ENCODE data around the gene POU3F3. TPM values are rescaled to one million over a fixed set of nuclear protein-coding genes. Genes with fewer than 3 reads are reported as not detected.

Gene POU3F3
- total RNA-seq, 1 experiment from 2014 or later: 0.36 TPM

DNA sequence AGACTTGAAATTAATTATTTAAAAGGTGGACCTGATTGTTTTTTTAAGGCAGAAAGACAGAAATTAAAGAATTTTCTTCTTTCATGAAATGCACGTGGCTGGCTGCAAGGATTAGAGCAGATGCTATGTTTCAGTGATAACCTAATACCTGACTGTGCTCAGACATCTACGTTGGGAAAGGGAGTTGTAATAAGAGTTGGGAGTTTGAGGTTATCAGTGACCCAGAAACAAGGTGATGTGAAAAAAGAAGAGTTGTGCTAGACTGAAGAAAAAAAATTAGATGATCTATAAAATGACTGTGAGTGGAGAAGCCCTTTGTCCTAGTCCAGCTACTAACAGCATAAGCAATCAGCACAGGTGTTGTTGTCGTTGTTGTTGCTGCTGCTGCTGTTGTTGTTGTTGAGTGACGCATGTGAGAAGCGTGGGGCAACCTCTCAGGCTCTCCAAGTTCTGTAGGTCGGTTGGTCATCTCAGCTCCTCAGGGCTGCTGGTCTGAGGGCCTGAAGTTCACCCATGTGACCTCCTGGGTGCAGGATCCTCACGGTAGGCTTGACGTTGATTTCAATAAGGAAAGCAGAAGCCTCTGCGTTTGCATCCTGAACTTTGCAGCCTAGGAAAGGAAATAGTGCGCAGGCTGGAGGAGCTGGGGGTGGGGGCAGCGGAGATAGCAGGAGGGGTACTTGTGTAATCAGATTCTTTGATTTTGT lies 7.6 kb downstream of the POU3F3 start:
- H3K4me1 ChIP-seq (ENCODE audit: control insufficient read depth, insufficient read depth, low read length): no peaks in the 10 kb centered on the region
- peaks cover 14% of the 10 kb centered on the region for H3K27me3 ChIP-seq (ENCODE audit: control insufficient read depth, insufficient read depth, low read length)
- no peak overlapping the region for H3K27ac ChIP-seq (ENCODE audit: low read length)
- in situ Hi-C loops (cut with HindIII; ENCODE audit: low pct_unique_long_range_greater_than_20kb, low sequenced_read_pairs) (no loop called here), intact Hi-C loops (cut with micrococcal nuclease; ENCODE audit: unreplicated experiment) (no loop called here)
- ATAC-seq (no peak), DNase-seq (ENCODE audit: low read depth, low spot score) (no peak)
- ChIA-PET POLR2A (no interaction called here), CTCF (no interaction called here)
- H3K4me3 ChIP-seq (ENCODE audit: low read depth in 2 of 2, low read length in 2 of 2): no peak overlapping the region
- no peaks in the 10 kb centered on the region for H3K9me3 ChIP-seq (ENCODE audit: control insufficient read depth, insufficient read depth, low read depth, low read length)
- TF ChIP-seq SIN3A (IDR thresholded peaks at IDR 0.05; ENCODE audit: borderline replicate concordance, insufficient read depth, low read depth, low read length) (no peak), POLR2AphosphoS5 (IDR thresholded peaks at IDR 0.05; ENCODE audit: low read depth, low read length) (no peak), TCF7L2 (IDR thresholded peaks at IDR 0.05; ENCODE audit: low read depth, low read length) (no peak)
- TF ChIP-seq, protein P1, sequence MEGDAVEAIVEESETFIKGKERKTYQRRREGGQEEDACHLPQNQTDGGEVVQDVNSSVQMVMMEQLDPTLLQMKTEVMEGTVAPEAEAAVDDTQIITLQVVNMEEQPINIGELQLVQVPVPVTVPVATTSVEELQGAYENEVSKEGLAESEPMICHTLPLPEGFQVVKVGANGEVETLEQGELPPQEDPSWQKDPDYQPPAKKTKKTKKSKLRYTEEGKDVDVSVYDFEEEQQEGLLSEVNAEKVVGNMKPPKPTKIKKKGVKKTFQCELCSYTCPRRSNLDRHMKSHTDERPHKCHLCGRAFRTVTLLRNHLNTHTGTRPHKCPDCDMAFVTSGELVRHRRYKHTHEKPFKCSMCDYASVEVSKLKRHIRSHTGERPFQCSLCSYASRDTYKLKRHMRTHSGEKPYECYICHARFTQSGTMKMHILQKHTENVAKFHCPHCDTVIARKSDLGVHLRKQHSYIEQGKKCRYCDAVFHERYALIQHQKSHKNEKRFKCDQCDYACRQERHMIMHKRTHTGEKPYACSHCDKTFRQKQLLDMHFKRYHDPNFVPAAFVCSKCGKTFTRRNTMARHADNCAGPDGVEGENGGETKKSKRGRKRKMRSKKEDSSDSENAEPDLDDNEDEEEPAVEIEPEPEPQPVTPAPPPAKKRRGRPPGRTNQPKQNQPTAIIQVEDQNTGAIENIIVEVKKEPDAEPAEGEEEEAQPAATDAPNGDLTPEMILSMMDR (IDR thresholded peaks at IDR 0.05): no peak
- TF ChIP-seq, protein P2, sequence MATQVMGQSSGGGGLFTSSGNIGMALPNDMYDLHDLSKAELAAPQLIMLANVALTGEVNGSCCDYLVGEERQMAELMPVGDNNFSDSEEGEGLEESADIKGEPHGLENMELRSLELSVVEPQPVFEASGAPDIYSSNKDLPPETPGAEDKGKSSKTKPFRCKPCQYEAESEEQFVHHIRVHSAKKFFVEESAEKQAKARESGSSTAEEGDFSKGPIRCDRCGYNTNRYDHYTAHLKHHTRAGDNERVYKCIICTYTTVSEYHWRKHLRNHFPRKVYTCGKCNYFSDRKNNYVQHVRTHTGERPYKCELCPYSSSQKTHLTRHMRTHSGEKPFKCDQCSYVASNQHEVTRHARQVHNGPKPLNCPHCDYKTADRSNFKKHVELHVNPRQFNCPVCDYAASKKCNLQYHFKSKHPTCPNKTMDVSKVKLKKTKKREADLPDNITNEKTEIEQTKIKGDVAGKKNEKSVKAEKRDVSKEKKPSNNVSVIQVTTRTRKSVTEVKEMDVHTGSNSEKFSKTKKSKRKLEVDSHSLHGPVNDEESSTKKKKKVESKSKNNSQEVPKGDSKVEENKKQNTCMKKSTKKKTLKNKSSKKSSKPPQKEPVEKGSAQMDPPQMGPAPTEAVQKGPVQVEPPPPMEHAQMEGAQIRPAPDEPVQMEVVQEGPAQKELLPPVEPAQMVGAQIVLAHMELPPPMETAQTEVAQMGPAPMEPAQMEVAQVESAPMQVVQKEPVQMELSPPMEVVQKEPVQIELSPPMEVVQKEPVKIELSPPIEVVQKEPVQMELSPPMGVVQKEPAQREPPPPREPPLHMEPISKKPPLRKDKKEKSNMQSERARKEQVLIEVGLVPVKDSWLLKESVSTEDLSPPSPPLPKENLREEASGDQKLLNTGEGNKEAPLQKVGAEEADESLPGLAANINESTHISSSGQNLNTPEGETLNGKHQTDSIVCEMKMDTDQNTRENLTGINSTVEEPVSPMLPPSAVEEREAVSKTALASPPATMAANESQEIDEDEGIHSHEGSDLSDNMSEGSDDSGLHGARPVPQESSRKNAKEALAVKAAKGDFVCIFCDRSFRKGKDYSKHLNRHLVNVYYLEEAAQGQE (IDR thresholded peaks at IDR 0.05; ENCODE audit: insufficient read depth in 1 of 2, low read depth in 2 of 2, low read length in 1 of 2): no peak
- no TSS peak for BruUV-seq (replicated peaks)
- no peaks in the 10 kb centered on the region for H3K36me3 ChIP-seq (ENCODE audit: control insufficient read depth, insufficient read depth, low read length)

DNA sequence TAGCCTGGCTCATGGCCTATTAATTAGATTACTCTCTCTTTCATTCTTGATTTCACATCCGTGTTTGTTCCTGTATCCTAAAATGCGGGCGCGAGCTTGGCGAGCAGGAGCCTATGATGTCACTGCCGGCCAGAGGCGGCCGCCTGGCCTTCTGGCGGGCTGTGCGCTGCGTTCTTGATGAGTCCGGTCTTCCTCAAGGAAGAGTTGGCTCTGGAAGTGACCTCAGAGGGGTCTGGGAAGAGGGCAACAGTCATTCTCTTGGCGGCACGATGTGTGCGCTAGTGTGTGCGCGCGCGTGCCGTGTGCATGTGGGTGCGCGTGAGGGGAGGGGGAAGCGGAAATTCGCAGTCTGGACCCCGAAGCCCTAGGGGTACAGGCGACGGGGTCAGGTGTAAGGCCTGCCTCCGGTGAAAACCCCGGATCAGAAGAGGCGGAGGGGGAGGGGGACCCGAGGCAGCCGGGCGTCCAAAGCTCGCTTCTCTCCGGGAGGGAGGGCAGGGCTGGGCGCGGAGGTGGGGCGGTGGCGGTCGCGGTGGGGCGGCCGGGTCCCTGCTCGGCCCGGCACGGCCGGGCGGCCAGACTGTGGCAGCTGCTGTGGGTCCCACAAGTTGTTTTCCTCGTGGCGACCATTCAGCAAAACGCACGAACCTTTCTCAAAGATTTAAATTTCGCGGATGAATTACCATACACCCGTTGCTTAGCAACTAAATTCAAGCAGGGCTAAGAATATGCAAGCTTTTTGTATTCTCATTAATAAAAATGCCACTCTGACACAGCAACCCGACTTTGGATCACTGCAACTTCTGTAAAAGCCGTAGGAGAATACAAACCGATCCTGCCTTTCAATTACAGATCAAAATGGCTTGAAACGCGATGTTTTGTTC lies 8.4 kb downstream of the POU3F3 start:
- in situ Hi-C loops (cut with HindIII; ENCODE audit: low pct_unique_long_range_greater_than_20kb, low sequenced_read_pairs): no loop called here
- no peak for DNase-seq (ENCODE audit: low read depth, low spot score)
- Histone ChIP-seq H3K4me1 (ENCODE audit: control insufficient read depth, insufficient read depth, low read length) (no peaks in the 10 kb centered on the region), H3K27me3 (ENCODE audit: control insufficient read depth, insufficient read depth, low read length) (peaks cover 14% of the 10 kb centered on the region), H3K36me3 (ENCODE audit: control insufficient read depth, insufficient read depth, low read length) (no peaks in the 10 kb centered on the region), H3K4me3 (ENCODE audit: low read depth in 2 of 2, low read length in 2 of 2) (no peak overlapping the region), H3K27ac (ENCODE audit: low read length) (no peak overlapping the region), H3K9me3 (ENCODE audit: control insufficient read depth, insufficient read depth, low read depth, low read length) (no peaks in the 10 kb centered on the region)
- ChIA-PET CTCF (no interaction called here), POLR2A (no interaction called here)
- no TSS peak for BruUV-seq (replicated peaks)
- no peak for ATAC-seq
- intact Hi-C loops (cut with micrococcal nuclease; ENCODE audit: unreplicated experiment): no loop called here
- TF ChIP-seq, protein P2 (IDR thresholded peaks at IDR 0.05; ENCODE audit: insufficient read depth in 1 of 2, low read depth in 2 of 2, low read length in 1 of 2): no peak
- no peak for TF ChIP-seq TCF7L2 (IDR thresholded peaks at IDR 0.05; ENCODE audit: low read depth, low read length)
- TF ChIP-seq, protein P1 (IDR thresholded peaks at IDR 0.05): no peak
- no peak for TF ChIP-seq POLR2AphosphoS5 (IDR thresholded peaks at IDR 0.05; ENCODE audit: low read depth, low read length)
- no peak for TF ChIP-seq SIN3A (IDR thresholded peaks at IDR 0.05; ENCODE audit: borderline replicate concordance, insufficient read depth, low read depth, low read length)

Measured in Panc1 (cell line).